Esophagus mucosa (tissue), 1 donor: ENCODE data around the gene NKX3-2. TPM values are rescaled to one million over a fixed set of nuclear protein-coding genes. Genes with fewer than 3 reads are reported as not detected.
A peak's percentile ranks its signal among the peaks of the same experiment; 100 is the strongest.

Source experiments
- ATAC-seq: fragments of 200-7000 bp; cut with Tn5 transposase; one replicate; pipeline ENCODE4 v1.9.1; 2020
- total RNA-seq: library from RNA; stranded (reverse); gene quantifications from one replicate; pipeline ENCODE4 v1.2.4, GENCODE V29; 2023
- donor health status: DM: yes; HTN: yes; CAD: no.

NKX3-2 gene
- total RNA-seq, 1 donor from 2014 or later: not detected

- ATAC-seq: peak; percentile 57
These were observed 492 bp upstream of the NKX3-2 start for GRCh38 chr4:13544606-13545393.

GRCh38 chr4:13543032-13543838 lies 1.1 kb downstream of the NKX3-2 start:
- ATAC-seq: no peak

DNA sequence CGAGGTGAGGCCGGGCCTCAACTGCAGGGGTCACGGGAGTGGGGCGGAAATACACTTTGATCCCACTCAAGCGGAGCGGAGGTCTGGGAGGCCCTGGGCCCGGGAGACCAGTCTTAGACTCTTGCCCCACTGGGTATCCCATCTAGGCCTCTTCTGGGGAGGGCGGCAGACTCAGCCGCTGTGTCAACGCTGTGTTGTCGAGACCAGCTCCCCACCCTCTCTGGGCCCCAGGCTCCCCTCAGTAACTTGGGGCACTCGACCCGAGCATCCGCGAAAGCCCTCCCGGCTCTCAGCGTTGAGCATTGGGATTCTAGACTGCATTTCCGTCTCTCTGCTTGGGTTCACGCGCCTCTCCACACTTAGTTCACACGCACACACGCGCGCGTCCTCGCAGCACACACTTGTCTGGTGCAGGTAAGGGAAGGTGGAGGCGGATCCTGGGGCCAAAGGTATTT lies 1.7 kb downstream of the NKX3-2 start:
- no peak for ATAC-seq

- peak; percentile 51 for ATAC-seq
These were observed 2.4 kb downstream of the NKX3-2 start for GRCh38 chr4:13541720-13542576.

DNA sequence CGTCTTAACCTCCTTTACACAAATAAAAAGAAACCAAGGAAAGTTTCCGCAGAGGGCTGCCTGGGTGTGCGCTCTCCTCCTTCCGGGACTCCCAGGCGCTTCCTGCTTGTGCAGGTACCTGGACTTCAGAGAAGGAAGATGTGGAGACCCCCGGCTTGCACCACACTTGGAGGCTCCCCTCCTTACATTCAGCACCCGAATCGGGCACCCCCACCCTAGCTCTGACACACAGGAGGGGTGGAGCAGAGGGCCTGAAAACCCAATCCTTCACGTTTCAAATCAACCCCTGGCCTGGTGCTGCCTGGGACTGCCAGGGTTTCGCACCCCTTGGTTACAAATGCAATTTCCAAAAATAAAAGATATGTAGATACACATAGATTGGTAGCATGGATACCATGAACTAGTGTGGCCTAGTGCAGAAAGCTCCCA lies 3.1 kb downstream of the NKX3-2 start:
- no peak for ATAC-seq

GRCh38 chr4:13540446-13541175 lies 3.7 kb downstream of the NKX3-2 start:
- ATAC-seq: no peak

- ATAC-seq: no peak
These were observed 4.5 kb downstream of the NKX3-2 start for GRCh38 chr4:13539619-13540445.

DNA sequence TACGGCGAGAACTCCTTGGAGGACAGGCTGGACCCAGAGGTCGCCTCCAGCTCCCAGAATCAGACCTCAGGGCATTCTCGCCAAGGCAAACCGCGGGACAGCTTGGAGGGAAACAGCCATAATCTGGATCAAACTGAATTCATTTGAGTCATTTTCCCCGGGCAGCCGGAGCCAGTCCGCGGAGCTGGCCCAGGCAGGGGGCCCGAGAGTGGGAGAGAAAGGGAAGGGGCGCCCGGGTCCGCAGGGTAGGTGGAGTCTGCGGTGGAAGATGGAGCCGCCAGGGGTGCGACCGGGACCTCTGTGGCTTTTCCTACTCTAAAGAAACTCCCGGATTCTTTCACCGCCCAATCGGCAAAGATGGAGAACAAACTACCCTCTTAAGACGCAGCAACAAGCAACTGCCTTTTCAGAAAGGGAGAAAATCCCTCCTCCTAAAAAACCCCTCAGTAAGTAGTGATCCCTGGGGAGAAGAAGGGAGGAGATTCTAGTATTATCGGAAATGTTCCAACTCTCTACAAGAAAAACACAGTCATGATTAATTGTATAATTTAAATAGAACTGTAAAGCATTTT lies 5.2 kb downstream of the NKX3-2 start:
- ATAC-seq: no peak

DNA sequence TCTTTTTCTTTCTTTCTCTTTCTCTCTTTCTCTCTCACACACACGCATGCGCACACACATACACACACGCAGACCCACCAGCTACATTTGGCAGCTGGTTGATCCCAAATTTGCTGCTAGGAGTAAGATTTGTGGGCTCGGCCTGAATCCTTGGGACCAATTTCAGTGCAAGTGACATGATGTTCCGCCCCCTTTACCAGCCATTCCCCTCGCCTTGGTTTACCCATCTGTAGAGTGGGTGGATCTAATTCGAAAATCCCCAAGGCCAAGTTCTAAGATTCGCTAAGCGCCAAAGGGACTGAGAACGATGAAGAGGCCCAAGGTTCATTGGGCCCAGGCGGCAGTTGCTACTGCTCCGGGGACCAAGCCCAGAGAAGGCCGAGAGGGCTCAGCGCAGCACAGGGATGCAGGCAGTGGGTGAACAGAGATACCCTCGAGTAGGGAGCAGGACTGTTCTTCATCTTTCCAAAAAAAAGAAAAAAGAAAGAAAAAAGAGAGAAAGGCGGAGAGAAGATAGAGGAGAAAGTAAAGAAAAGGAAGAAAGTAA lies 5.8 kb downstream of the NKX3-2 start:
- no peak for ATAC-seq

DNA sequence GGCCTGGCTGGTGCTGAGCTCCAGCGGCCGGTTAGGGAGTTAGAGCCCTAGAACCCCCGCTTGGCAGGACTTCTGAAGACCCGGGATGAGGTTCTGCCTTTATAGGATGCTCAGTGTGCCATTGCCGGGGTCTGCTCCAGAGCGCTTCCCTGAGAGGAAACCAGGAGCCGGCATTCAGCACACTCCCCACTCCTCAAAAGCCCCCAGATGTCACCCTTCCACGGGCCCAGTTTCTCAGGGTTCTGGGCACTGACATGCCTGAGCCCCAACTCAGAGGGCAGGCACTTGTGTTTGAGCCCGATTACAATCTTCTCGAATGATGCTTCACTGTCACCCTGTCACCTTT lies 6.5 kb downstream of the NKX3-2 start:
- no peak for ATAC-seq

DNA sequence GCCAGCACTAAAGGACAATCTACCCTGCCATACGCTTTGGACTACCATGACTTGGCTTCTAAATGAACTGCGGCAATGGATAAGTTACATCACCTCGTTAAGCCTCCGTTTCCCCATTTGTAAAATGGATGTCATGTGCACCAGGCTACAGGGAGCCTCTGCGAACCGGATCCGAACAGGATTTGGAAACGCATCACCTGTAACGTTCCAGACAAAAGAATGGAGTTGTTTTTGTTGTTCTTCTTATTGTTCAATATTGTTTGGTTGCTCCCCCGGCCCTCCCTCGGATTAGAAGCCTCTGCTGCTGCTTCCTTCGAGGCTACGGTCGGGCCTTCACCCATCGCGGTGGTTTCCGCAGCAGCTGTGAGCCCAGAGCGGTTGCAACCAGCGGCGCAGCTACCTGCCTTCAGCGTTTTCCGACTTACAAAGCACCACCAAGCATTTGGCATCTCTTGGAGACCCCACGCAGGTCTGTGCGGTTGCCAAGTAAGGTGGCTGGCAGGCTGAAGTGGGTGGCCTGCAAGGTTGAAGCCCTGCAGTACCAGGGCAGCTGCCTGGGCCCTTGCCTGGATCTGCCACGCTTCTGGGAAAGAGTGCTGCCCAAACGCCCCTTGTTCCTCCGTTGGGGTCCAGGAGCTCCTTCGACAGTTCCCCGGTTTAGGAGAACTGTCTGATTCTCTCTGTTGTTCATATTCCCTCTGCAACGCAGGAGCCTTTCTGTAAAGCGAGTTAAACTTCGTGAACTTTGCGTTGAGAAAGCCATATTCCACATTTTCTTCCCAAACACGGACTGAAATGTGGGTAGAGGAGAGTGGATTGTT lies 7.1 kb downstream of the NKX3-2 start:
- no peak for ATAC-seq

- ATAC-seq: no peak
These were observed 7.7 kb downstream of the NKX3-2 start for GRCh38 chr4:13536607-13537006.

- no peak for ATAC-seq
These were observed 8.5 kb downstream of the NKX3-2 start for GRCh38 chr4:13535708-13536361.

DNA sequence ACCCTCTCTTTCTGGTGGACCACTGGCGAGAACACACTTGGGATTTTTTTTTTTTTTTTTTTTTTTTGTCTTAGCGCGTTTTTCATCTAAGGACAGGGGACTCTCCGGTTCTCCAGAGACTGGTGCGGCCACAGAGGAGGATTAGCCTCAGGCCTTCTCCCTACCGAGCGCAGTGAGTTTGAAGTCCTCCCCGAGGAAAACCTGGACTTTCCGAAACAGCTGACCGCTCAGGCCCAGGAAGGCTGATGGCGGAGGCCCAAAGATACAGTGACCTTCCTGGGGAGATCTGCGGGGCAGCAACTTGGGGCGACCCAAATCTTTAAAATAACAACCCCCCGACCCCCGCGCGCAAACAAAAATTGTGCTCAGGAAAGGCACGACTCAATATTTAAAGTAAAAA lies 9.2 kb downstream of the NKX3-2 start:
- ATAC-seq: no peak

DNA sequence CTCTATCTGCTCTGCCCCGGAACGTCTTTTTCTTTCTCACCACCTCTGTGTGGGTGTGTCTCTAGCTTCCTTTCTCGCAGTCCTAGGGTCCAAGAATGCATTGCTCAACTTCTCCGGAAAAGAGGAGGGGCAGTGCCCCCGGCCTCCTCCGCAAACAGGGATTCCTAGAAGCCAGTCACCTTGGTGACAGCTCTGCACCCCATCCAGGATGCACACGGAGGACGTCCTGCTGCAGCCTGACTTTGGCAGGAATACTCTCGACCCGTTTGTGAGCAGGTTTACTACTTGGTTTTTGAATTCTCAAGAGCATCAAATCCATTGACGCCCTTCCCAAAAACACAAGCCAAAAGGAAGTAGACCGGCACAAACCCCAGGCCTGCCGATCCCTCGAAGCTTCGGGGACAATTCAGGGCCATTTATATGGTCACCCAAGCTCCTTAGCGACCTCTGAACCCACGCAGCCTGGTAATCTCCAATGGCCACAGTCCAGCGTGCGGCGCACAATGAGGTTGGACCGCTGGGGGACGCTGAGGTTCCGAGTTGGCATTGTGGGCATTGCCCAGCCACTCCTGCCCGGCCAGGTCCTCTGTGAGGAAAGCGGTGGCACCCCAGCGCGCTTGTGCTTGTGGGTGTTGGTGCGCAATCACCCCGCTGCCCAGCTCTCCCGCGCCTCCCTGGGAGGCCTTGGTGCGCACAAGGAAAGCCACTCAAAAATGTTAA lies 9.8 kb downstream of the NKX3-2 start:
- no peak for ATAC-seq

DNA sequence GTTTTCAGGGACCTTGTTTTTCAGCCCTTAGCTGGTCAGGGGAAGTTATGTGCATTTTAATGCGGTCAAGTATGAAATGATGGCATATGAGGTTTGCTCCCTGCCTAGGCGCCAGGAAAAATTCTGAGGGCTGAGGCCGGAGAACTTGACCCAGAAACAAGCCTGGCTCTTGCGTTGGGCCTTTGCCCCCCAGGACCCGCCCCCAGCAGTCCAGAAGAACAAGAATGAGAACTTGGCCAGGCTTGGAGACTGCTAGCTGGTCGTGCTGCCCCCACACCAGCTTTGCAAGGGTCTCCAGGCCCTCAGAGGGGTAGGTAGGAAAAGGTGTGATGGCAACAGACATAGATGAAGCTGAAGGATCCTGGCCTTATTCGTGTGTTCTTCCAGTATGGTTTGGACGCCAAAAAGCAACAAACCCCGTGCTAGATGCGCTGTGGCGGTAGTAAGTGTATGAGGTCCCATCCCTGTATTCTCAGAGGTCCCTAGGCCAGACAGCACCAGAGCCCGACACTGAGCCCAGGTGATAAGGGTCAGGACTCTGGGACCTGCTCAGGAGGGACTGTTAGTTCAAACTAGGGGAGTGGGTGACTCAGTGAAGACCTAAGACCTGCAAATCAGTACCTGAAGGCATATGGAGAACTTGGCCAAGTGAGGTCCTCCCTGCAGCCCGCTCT lies 10.5 kb downstream of the NKX3-2 start:
- ATAC-seq: no peak

GRCh38 chr4:13531625-13531998 lies 12.7 kb downstream of the NKX3-2 start:
- ATAC-seq: no peak
